ENCODE measurements around the gene CBFA2T3.

The CBFA2T3 gene

GRCh38 chr16:88863426-88863825 is 113.6 kb downstream of the CBFA2T3 start:
- no peak overlapping the region for H3K4me3 ChIP-seq (replicated peaks; ENCODE audit: low read depth, low read length)
- DNase-seq (ENCODE audit: extremely low read depth, low read depth): no peak
- no peak for TF ChIP-seq CTCF (IDR thresholded peaks at IDR 0.05; ENCODE audit: low read depth, low read length, missing control alignments)

GRCh38 chr16:88862968-88863367 is 114.0 kb downstream of the CBFA2T3 start:
- no peak for DNase-seq (ENCODE audit: extremely low read depth, low read depth)
- TF ChIP-seq CTCF (IDR thresholded peaks at IDR 0.05; ENCODE audit: low read depth, low read length, missing control alignments): no peak
- H3K4me3 ChIP-seq (replicated peaks; ENCODE audit: low read depth, low read length): no peak overlapping the region

- DNase-seq (ENCODE audit: extremely low read depth, low read depth): no peak
- no peak for TF ChIP-seq CTCF (IDR thresholded peaks at IDR 0.05; ENCODE audit: low read depth, low read length, missing control alignments)
- H3K4me3 ChIP-seq (replicated peaks; ENCODE audit: low read depth, low read length): no peak overlapping the region
Measured at GRCh38 chr16:88861359-88861758, 115.6 kb downstream of the CBFA2T3 start.

DNA sequence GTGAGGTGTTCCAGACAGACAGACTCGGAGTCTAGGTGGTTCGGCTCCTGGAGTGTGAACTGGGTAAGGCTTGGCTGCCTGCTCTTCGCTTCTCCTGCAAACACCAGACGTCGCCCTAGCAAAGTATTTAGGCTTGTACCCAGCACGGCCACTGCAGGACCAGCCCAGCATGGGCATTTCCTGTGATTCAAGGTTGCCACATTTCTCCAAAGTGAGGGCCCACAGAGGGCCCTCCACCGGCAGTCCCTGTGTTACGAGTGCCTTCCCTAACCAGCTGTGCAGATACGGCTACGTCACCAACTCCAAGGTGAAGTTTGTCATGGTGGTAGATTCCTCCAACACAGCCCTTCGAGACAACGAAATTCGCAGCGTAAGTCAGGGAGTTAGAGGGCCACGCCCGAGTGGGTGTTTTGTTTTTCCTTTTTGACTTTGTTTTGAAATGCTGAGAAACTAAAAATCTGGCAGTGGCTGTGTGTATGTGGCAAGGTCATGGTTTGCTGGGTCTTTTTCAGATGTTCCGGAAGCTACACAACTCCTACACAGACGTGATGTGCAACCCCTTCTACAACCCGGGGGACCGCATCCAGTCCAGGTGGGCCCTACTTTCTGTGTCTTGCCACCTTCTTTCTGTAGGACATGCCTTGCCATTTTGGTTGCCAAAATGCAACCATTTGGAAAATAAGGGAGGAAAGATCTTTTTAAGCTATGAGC is 117.5 kb downstream of the CBFA2T3 start:
- TF ChIP-seq CTCF (IDR thresholded peaks at IDR 0.05; ENCODE audit: low read depth, low read length, missing control alignments): no peak
- no peak for DNase-seq (ENCODE audit: extremely low read depth, low read depth)
- no peak overlapping the region for H3K4me3 ChIP-seq (replicated peaks; ENCODE audit: low read depth, low read length)

DNA sequence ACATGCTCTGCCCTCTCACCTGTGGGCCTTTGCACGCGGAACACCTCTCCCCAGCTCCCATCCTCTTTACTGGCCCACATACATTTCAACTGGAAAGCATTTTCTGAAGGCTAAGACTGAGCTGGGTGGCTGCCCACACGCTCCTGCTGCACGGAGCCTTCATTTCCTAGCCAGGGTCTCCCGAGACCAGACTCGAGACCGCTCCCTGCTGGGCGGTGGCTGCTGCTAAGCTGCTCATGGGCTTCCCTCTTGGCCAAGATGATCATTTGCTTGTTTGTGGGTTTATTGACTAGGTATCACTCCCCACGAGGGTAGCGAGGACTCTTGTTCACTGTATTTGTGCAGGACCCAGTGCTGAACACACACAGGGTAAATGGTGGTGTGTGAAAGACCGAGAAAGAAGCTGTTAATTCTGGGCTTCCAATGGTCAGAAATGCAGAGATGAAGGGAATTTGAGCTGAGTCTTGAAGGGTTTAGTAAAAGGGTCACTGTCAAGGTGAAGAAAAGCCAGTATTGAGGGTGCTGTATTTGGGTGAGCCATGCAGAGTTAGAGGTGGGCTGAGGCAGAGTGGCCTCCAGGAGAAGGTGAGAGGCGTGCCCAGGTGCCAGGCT is 119.2 kb downstream of the CBFA2T3 start:
- peak; percentile 37 for DNase-seq (ENCODE audit: extremely low read depth, low read depth)
- peak; percentile 88 for TF ChIP-seq CTCF (IDR thresholded peaks at IDR 0.05; ENCODE audit: low read depth, low read length, missing control alignments)
- H3K4me3 ChIP-seq (replicated peaks; ENCODE audit: low read depth, low read length): peak overlapping the region; percentile 98

DNA sequence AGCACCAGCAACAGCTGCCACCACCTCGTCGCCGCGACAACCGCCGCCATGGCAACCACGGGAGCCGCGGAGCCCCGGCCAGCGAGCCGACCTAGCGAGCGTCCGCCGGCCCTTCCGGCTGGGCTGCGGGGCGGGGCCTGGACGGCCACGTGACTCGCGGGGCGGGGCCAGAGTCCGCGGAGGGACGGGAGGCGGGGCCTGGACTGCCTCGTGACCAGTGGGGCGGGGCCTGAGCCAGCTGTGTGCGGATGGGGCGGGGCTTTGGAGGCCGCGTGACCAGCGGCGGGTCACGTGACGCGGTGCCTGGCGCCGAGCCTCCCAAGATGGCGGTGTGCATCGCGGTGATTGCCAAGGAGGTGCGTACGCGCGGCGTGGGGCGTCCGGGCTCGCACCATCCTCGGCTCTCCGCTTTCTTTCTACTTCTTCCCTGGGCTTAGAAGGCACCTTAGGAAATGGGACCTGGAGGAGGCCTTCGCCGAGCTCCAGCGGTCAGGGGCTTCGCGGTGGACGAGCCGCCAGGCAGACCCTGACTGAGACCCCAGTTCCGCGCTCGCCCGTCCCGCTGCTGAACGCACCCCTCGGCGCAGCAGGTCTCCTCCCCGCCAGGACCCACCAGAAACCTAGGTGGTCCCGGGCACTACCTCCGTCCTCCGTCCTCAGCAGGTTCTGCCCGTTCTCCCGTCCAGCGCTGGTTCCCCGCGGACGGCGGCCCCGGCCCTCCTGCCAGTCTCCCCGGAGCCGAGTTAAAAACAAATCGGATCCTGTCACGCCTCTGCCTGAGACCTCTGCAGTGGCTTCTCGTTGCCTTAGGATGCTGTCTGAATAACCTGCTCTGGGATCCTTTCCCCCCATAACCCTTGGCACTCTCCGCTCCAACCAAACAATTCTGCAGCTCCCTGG is 119.9 kb downstream of the CBFA2T3 start, which contains the start of the genes GALNS and TRAPPC2L:
Gene GALNS (minus strand): TSS at position 120 of the 900 bp plus-strand sequence. CDS start 70 bp downstream, at position 50.
Gene TRAPPC2L (plus strand): TSS at position 300 of the 900 bp plus-strand sequence. CDS start 24 bp downstream, at position 324.
- peak; percentile 77 for DNase-seq (ENCODE audit: extremely low read depth, low read depth)
- H3K4me3 ChIP-seq (replicated peaks; ENCODE audit: low read depth, low read length): peak within 1 kb of the TSS; percentile 98
- TF ChIP-seq CTCF (IDR thresholded peaks at IDR 0.05; ENCODE audit: low read depth, low read length, missing control alignments): no peak

Data from HFF-Myc (cell line).